HG03432 (cell line): ENCODE measurements around the gene RHCG.

ENCODE experiments used
- ATAC-seq: cut with Tn5 transposase; IDR thresholded peaks from one replicate; pipeline ENCODE4 v1.9.1; 2021; ENCODE audit warnings: mild to moderate bottlenecking, moderate library complexity; ENCODE audit not compliant: unreplicated experiment

Gene RHCG

DNA sequence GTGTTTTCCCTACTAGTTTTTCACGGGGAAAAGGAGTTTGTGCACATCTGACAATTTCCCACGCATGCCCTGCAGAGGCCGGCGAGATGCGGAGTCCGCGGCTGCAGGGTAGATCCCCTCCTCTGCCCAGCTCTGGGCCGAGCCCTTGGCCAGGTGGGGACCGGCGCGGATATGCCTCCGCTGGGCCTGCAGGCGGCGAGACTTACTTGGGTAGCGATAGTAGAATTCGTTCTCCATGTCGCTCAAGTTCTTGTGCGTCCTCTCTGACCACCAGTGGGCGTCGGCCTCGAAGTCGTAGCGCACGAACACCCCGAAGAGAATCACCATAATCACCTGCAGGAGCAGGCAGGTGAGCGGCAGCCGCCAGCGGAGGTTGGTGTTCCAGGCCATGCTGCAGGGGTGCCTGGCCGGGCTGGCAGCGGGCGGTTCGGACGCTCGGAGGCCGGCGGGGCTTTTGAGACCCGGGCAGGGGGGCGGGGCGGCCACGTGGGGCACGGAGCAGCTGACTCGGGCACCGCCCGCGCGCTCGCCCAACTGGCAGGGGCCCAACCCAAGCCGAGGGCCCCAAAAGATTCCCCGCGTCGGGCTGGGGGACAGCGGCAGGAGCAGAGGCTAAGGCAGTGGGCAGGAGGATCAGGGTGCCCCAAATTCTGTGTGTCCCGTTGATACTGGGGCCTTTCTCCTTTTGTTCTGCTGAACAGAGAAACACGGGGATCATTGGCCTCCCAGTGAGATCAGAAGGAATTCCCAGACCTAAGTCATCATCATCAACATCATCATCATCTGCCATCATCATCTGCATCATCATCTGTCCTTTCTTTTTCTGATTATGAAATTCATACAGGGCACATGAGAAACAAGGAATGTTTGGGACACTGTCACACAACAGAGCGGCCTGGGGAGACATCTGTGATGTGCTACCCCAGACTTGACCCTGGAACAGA lies at the start of gene RHCG:
RHCG (minus strand) TSS at position 429 of the 944 bp plus-strand sequence; CDS start at position 390, 39 bp downstream.
- no peak for ATAC-seq

DNA sequence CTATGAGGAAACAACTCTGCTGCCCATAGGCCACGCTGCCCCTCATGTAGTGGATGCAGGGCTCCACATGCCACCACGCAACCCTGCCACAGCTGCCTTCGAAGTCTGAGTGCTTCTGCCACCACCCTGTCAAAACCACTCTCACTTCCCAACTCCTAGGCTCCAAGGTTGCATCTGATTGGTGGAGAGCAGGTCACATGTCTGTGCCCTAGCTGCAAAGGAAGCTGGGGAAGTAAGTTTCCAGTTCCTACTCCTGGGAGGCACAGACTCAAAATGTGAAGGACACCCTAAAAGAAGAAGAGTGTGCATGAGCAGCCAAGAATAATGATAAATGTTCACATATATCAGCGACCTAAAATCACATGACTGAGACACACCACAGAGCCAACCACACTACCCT lies 47.0 kb upstream of the RHCG start:
- no peak for ATAC-seq

DNA sequence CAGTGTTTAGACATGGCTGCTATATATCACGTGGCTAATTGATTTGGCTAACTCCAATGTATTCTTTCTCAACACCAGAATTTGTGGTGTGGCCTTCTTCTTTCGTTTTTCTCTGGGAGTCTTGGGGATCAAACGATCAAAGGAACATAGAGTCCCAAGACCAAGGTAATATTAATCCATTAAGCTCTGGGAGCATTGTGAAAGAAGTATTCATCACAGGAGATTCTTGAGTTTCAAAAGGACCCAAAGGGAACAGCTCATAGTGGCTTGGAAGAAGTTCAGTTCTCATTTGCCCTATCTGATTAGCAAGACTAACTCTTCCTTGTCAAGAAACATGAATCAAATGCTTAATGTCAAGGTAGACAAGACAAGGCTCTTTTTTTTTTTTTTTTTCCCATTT lies 46.0 kb upstream of the RHCG start:
- ATAC-seq, result no peak

DNA sequence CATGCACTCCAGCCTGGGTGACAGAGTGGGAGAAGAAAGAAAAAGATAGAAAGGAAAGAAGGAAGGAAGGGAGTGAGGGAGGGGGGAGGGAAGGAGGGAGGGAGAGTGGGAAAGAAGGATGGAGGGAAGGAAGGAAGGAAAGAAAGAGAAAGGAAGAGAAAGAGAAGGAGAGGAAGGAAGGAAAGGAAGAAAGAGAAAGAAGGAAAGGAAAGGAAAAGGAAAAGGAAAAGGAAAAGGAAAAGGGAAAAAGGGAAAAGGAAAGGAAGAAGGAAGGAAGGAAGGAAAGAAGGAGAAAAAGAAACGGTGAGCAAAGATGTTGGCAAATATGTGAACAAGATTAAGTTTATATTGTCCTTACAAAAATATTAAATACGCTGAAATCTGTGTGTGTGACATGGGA lies 42.6 kb upstream of the RHCG start:
- ATAC-seq, result no peak

DNA sequence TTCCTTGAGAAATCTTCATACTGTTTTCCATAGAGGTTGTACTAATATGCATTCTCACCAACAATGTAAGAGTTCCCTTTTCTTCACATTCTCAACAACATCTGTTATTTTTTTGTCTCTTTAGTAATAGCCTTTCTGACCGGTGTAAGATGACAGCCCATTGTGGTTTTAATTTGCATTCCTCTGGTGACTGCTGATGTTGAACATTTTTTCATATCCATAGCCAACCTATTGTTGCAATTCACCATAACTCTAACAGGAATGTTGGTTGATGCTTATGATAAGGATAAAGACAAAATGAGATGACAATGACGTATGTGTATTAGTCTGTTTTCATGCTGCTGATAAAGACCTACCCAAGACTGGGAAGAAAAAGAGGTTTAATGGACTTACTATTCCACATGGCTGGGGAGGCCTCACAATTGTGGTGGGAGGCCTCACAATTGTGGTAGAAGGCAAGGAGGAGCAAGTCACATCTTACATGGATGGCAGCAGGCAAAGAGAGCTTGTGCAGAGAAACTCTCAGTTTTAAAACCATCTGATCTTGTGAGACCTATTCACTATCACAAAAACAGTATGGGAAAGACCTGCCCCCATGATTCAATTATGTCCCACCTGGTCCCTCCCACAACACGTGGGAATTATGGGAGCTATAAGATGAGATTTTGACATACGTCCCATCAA lies 37.6 kb upstream of the RHCG start:
- no peak for ATAC-seq

DNA sequence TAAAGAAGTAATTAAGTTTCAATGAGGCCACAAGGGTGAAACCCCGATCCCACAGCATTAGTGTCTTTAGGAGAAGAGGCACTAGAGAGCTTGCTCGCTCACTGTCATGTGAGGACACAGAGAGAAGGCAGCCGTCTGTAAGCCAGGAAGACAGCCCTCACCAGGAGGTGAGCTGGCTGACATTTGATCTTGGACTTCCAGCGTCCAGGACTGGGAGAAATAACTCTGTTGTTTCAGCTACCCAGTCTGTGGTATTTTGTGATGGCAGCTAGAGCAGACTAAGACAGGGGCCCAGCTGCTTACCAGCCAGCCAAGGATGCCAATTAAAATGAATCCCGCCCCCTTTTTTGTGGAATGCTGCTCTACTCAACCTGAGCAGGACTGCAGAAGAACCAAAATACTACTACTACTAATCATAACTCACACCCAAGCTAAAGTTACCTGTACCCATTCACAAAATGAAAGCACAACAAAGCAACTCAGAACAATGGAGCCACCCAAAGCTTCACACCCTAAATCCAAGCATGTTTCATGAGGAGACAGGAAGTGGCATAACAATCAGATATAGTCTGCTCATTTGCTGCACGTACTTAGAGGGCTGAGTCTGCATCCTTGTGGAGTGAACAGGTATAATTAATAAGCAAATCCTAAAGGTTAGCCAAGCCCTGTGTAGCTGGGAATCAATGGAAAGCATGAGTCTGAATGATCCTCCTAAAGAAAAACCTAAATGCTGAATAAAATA lies 35.6 kb upstream of the RHCG start:
- ATAC-seq, result no peak

DNA sequence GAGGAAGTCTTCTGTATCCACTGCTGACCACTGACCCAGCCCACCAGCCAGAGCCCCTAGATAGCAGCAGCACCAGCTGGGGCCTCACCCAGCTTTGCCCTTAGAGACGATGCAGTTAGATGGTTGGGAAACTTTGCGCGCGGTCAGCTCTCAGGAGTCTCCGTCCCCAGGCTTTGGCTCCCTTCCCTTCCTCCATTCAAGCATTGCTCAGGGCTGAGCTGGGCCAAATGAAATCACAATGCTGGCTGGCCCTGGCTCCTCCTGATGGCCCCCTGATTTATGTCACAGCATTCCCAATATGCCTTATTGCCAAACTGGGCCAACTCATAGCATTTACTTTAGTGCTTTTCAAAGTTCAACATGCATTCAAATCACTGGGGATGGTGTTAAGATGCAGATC lies 34.6 kb upstream of the RHCG start:
- ATAC-seq, result no peak

DNA sequence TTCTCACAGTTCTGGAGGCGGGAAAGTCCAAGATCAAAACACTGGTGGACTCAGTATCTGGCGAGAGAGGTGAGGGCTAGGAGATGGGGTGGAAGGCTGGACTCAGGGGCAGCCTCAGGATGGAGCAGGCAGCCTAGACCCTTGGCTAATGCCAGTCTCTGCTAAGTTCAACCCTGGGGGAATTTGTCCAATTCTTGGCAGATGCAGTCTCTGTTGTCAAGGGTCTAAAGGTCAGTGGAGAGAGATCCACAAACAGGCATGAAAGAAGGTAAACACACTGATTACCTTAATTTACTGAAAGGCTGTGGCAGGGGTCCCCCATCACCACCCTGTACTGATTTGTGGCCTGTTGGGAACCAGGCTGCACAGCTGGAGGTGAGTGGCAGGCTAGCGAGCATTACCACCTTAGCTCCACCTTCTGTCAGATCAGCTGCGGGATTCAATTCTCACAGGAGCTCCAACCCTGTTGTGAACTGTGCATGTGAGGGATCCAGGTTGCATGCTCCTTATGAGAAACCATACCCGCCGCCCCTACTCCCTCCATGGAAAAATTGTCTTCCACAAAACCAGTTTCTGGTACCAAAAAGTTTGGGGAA lies 32.5 kb upstream of the RHCG start:
- no peak for ATAC-seq

DNA sequence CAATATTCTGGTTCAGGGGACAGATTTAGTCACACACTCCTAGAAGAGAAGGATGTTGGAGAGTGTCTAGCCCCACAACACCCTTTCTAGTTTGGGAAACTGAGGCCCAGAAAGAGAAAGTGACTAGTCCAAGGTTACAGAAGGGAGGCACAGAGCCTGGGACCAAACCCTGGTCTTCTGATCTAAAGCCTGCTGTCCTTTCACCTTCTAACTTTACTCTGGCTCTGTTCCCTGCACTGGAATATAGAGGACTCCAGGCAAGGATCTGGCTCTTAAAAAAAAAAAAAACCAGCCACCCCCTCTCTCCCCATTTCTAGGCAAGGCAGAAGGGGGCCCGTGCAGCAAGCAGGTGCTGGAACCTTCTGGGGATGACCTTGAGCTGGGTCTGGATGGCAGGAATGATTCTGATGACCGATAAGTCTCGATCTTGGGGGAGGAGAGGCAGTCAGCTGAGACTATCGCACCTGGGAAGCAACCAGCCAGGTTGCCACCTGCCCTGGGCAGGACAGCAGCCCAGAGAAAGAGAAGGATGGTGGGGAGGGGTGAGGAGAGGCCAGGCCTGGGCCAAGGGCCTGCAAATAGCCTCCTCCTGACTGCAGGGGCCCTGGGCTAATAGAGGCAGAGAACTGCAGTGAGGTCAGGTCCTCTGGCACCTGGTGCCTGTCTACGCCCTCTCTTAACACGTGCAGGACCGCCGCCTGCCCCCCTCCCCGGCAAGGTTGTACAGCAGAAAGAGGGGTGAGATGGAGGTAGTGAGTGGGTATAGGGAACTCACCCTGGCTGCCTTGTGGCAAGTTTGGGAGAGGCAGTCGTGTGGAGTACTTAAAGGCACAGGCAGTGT lies 30.4 kb upstream of the RHCG start:
- no peak for ATAC-seq

DNA sequence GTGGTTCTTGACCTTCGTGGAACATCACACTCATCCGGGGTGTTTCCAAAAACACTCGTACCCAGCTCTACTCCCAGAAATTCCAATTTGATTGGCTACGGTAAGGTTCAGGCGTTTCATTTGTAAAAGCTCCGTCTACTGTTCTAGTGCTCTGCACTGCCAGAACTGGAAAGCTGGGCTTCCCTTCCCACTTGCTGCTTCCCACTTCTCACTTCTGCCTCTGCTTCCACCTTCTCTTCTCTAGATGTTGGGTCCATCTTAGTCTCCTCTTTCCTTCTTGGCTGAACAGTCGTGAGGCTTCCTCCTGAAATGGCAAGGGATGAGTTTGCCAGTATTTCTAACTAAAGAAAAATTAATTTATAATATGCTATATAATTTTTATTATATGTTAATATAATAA lies 29.8 kb upstream of the RHCG start:
- no peak for ATAC-seq

DNA sequence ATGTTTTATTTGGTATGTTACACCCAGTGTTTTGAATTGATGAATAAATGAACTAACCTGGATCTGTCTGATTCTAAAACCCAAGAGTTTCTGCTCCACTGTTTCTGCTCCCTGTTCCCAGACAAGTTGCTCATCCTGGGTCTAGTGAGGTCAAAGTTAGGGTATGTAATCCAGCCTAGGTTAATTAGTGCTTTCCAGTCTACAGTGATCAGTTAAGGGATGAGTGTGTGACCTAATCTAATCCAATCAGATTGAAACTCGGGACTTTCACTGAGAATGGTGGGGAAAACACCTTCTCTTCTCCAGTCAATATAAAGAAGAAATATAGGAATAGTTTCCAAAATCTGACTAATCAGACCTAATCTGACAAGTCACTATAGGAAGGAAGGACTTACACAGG lies 27.8 kb upstream of the RHCG start:
- ATAC-seq, result no peak

DNA sequence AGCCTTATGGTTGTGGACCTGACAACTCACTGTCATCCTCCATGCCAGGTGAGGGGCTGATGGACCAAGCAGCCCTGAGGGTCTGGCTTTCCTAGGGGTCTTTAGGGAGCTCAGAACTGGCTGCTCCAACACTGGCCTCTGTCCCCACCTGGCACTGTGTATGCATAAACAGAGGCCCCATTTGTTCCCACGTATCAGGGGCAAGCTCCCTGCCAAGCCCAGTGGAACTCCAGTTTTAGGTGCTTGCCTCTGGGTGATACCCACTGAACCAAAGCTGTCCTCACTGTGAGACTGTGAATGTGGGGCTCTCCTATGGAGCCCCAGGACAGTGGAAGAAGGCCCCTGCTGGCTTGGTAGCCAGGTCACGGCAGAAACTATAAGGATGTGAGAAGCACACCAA lies 26.7 kb upstream of the RHCG start:
- no peak for ATAC-seq

DNA sequence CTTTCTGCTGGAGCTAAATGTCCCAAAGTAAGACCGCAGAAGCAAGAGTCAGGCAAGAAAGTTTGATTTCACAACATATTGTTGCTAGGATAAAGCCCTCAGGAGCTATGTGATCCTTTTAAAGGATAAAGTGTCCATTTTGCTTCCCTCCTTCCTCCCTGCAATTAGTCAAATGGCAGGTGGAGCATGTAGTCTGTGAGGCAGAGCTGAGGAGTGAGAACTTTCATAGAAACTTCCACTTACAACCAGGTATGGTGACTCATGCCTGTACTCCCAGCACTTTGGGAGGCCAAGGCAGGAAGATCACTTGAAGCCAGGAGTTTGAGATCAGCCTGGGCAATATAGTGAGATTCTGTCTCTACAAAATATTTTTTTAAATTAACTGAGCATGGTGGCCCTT lies 25.2 kb upstream of the RHCG start:
- ATAC-seq, result no peak

DNA sequence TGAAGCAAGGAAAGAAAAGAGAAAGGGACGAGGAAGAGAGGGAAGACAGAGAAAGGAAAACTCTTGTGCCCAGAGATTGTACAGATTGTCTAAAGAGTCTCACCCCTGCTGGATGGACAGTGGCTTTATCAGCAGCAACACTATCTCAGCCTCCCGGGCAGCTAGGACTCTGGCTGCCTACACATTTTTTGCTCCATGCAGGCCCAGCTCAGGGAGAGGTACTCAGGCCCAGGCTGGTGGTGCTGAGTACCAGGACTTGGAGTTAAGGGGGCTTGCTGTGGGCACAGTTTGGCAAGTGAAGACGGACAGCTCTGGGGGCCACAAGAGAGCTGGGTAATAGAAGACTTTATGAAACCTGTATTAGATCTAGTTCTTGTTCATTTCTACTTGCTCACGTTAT lies 19.1 kb upstream of the RHCG start:
- no peak for ATAC-seq

DNA sequence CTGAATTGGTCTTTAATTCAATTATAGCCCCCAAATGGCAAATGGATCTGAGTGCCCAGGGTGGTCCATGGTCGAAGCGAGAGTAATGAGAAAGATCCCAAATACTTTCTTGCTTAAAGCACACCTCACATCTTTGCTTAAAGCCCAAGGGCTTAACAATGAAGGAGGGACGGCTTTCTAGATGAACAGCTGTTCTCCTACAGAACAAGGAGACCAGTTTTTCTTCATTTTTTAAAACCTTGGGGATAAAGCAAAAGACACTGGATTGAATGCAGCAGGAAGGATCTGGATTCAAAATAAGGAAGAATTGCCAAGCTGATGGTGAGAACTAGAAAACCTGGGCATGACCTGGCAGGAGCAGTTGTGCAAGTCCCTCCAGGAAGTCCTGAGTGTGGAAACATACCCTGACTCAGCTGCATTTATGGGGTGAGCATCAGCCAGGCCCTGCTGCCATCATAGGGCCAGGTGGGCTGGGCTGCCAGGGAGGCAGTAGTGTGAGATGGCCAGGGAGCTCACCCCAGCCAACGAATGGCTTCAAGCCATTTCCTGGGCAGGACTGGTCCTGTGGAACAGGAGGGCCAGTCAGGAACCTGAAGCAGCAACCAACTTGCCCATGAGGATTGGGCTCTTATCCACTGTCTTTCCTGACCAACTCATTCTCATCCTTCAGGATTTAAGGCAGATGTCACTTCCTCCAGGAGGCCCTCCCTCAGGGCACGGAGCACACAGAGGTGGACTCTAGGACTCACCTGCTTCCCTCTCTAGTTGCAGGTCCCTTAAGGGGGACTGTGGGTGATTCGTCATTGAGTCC lies 18.4 kb upstream of the RHCG start:
- no peak for ATAC-seq

DNA sequence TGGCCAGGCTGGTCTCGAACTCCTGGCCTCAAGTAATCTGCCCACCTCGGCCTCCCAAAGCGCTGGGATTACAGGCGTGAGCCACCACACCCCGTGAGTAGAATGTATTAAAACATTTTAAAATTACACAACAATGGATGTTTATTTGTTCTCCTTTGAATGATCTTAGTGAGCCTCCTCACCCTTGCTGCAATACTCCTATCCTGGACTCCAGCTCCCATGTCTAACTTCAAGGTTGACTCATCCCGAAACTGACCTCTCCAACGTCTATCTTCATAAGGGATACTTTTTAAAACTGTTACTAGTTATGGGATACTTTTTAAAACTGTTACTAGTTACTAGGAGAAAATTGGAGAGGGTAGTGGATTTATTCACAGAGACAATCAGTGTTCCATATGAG lies 17.8 kb upstream of the RHCG start:
- no peak for ATAC-seq

DNA sequence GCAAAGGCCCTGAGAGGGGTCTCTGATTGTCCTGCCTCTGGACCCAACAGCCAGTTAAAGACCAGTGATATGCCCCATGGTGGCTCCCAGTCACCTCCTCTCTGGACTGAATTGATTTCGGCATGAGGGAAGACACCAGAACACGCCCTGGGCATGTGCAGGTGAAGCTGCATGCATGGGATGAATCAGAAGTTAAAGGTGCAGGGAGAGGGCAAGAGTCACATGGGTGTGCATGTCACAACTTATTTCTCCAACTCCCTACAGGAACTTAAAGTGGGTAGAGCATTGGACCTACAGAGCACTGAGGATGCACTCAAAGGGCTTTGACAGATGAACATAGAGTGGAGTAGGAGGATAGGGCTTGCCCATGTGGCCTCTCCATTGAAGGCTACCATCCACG lies 16.9 kb upstream of the RHCG start:
- ATAC-seq, result no peak

DNA sequence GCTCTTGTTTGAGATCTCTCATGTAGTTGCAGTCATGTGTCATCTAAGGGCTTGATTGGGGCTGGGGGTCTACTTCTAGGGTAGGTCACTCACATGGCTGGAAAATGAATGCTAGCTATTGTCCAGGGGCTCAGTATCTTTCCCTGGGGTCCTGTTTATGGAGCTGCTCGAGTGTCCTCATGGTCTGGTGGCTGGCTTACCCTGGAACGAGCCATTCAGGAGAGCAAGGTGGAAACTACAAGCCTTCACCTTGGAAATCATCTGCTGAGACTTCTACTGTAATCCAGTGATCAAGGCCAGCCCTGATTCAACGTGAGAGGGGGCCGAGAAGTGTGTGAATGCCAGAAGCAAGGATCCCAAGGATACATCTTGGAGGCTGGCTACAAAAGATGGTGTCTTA lies 16.2 kb upstream of the RHCG start:
- ATAC-seq, result no peak

DNA sequence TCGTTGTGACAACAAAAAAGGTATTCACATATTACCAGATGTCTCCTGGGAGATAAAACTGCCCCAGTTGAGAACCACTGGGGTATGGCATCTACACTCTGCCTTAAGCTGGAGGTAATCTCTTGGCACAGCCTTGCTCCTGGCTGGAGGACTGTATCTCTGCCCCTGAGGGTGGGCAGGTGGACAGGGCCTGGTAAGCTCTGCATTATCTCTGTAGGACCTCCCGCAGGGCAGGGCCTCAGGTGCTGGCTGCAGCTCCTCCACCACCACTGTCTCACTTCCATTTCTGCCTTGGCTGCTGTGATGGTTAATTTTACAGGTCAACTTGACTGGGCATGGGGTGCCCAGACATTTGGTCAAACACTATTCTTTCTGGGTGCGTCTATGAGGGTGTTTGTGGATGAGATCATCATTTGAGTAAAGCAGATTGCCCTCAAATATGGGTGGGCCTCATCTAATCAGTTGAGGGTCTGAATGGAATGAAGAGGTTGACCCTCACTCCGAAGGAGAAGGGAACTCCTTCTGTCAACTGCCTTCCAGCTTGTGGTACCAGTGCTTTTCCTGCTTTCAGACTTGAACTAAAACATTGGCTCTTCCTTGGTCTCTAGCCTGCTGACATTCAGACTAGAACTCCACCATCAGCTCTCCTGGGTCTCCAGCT lies 9.8 kb upstream of the RHCG start:
- no peak for ATAC-seq
